Ureter (tissue), 1 donor: ENCODE data around the gene TUB. TPM values are rescaled to one million over a fixed set of nuclear protein-coding genes. Genes with fewer than 3 reads are reported as not detected.
A peak's percentile ranks its signal among the peaks of the same experiment; 100 is the strongest.

Experiments
- DNase-seq: peaks from one replicate; pipeline ENCODE4 v3.0.0-alpha.2; 2020; ENCODE audit warnings: low spot score
- total RNA-seq: library from RNA; stranded (reverse); gene quantifications from one replicate; pipeline ENCODE4 v1.2.4, GENCODE V29; 2023
- donor health status: DM: yes; HTN: yes; CAD: no.

The TUB gene
- total RNA-seq, 1 donor from 2014 or later, result 10.6 TPM

DNA sequence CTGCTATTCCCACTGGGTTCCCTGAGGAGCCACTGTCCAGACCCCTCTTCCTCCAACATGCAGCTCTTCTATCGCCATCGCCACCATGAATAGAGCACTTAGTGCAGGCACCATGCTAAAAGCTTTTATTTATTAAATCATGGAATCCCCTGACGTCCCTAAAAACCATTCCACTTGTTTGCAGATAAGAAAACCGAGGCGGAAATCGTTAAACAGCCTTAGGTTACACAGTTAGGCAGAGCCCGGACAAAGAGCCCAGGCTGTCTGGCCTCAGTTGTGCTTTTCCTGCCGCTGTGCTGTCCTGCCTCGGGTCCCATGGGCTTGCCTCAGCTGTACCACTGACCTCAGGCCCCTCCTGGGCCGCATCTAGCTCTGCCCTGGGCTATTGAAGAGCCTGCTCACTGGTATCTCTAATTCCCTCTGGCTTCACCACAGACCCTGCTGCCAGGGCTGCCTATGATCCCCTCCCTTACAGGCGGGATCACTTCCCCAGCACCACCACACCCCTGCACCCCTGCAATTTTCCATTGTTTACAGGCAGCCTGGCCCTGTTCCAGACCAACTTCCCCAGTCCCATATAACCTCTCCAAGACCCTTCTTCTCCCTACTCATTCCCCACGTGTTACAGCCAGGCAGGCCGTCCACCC is 13.0 kb upstream of the TUB start:
- peak; percentile 39 for DNase-seq

DNA sequence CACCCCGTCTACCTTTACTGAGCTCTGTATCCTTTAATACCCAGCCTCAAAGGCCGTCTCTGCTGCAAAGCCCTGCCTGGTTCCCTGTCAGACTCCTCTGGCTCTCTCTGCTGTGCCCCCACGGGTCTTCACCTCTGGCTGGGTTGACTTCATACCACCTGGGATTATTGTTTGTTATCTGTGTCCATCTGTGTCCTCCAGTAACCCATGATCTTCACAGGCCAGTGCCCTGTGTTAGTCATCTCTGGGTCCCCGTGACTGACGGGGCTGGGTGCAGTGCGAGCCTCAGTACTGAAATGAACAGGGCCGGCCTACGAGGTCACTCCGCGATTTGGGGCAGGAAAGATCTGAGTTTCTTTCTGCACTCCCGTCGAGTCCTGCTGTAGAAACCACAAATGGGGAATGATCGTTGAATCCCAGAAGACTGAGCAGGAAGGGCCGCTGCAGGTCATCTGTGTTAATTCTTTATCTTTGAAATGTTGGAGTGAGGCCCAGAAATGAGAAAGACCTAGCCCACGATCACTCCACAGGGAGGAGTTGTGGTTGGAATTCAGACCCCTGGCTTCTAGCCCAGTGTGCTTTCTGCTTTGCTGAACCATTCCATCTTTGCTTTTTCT is 12.3 kb upstream of the TUB start:
- peak; percentile 63 for DNase-seq

- no peak for DNase-seq
Observed at GRCh38 chr11:8069771-8070170, 11.2 kb upstream of the TUB start.

DNA sequence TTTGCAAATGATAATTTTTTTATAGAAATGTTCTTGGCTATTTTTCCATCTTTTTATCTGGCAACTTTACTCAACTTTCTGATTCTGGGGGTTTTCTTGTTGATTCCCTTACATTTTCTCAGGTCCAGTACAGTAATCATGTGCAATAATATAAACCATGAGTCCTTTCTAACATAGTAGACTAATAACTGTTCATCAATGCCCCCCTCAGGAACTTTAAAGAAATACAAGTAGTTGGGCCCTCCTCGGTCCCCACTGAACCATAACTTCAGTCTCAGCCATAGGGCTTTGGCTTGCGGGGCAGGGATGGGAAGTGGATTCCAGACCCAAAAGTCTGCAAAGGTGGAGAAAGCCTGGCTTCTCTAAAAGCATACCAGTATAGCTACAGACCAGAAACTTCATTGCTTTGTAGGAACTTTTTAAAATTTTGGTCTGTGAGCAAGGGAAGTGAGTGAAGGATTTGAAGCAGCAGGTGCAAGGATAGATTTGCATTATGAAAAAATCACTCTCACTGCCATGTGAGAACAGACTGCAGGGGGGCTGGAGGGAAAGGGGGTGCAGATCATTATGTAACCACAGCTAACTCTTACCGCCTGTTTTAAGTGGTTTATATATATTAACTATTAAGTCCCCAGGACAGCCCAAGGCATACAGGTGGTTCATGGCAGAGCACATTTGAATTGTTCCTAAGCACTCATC is 10.4 kb upstream of the TUB start:
- DNase-seq, result no peak

- no peak for DNase-seq
Observed at GRCh38 chr11:8071616-8072581, 9.1 kb upstream of the TUB start.

DNA sequence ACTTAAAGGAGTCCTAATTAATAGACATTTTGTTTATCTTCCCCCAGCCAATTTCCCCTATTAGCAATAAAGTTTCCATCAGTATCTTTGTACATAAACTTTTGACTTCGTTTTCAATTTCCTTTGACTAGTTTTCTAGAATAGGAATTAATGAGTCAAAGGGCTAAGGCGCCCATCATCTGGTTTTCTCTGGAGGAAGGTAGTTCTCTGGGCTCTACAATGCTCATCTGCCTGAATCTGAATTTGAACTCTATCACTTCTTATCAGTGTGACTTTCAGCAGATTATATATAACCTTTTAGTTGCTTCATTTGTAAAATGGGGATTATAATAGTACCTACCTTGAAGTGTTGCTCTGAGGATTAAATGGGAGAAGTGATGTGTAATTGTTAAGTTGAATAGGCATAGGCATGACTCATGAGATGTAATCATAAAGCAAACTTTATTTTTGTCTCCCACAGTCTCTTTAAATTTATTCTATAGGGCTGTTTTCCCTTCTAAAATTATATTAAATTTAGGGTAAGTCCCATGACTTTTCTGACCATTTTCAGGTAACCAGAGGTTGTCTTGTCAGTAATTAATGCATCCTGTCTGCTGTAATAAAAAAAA is 5.8 kb upstream of the TUB start:
- DNase-seq, result no peak

DNA sequence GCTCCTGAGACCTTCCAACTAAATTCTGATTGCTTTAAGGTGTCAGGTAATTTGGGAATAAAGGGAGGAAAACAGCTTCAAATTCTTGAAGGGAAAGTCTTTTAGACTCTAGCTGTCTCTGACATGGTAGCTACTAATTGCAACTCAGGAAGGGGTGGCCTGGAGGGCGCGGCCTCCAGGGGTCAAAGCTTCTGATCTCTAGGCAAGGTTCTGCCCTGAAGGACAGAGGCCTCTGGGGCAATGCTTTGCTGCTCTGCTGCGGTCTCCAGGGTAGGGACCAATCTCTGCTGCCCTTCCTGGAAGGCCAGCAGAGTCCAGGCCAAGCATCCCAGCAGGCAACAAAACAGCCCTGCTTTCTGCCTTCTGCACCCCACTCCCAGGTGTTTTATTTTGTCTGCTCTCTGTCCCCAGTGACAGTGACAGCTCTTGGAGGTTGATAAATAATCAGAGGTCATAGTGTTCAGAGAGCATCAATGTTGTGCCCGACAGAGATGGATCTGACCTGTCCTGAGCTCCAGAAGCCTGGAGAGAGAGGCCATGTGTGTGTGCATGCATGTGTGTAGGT is 1.8 kb upstream of the TUB start:
- DNase-seq, result no peak

GRCh38 chr11:8080069-8080670 is 841 bp upstream of the TUB start:
- no peak for DNase-seq

DNA sequence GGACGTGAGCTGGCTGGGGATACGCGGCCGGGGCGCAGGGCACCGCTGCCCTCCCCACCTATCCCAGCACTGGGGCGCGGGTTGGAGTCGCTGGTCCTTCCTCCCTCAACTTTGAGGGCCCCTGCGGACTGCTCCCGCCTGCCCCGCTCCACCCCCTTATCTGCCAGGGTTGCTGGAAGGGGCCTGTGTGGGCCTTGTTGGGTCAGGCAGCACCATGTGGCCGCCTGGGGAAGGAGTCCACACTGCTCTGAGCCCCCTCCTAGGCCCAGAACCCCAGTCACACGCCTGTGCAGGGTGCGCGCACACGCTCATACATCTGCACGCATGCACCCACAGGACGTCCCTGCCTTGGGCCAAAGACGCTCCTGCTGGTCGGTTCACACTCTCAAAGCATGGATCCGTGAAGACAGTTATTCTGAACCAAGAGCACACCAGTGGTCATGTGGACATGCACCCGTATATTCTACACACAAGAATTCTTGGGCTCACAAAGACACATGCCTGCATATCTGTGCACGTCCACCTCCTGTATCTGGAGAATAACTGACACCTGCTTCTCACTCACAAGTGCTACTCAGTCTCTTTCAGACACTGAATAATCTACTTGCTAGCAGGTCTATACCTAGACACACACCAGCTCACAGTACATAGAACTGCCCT is 710 bp downstream of the TUB start:
- DNase-seq, result no peak

DNA sequence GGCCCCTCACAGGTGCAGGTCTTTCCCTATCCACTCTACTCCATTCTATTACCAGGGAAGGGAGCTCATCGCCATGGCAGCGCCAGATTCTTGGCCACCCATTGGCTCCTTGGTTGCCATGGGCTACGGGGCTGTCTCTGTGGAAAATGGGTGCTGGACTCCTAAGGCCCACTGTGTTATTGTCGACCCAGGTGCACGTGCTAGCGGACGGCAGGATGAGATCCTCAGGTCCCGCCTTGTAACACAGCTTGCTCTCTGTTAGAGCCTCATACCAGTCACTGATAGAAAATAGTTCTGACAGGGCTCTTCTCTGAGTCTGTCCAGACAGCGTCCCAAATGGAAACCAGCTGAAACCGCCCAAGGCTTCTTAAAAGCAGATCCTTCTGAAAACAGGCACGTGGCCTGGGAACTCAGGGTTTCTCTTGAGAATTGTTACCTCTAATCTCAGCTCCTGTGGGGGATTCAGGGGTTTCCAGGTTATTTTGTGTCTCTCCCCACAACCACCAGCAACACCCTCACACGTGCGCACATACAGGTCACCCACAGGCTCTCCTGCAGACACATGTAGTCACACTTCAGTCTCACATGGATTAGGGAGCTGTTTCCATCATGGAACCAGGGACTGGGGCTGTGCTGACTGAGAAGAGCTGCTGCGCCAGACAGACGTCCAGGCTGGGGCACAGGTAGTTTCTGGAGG is 1.5 kb downstream of the TUB start:
- no peak for DNase-seq

DNA sequence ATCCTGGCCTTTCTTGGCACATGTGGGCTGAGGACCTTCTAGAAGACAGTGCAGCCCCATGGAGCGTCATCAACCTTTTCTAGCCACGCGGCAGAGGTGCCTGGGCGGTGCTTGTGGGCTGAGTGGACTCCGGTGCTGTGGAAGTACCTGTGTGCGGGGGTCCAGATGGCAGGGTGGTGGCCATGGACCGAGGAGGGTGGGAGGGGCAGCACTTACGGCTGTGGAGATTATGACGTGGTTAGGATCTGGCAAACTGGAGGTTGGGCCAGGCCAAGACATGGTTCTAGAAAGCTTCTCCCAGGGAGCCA is 2.0 kb downstream of the TUB start:
- DNase-seq, result no peak

- no peak for DNase-seq
Observed at GRCh38 chr11:8083871-8084281, 2.9 kb downstream of the TUB start.

GRCh38 chr11:8084352-8084751 is 3.3 kb downstream of the TUB start:
- no peak for DNase-seq

- DNase-seq, result no peak
Observed at GRCh38 chr11:8085011-8085645, 4.1 kb downstream of the TUB start.

- no peak for DNase-seq
Observed at GRCh38 chr11:8086001-8086479, 5.0 kb downstream of the TUB start.

DNA sequence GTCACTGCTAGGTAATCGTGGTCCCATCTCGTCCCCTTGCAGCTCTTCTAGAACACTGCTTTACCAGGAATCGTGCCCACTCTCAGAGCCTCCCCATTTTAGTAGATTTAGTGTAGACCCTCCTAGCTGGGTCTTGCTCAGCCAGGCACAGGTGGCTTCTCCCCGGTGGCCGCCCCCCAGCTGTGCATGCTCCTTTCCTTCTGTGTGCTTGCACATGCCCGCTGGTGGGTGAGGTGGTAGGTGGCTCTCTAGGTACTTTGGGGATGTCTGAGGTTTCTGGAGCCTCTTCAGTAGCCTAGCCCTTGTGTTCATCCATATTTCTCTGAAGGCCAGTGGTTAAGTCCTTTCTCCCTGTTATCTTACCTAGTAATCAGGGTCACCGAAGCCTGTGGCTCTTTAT is 5.6 kb downstream of the TUB start:
- DNase-seq, result no peak

- DNase-seq, result no peak
Observed at GRCh38 chr11:8087185-8087584, 6.2 kb downstream of the TUB start.

GRCh38 chr11:8087756-8088155 is 6.7 kb downstream of the TUB start:
- DNase-seq, result no peak

DNA sequence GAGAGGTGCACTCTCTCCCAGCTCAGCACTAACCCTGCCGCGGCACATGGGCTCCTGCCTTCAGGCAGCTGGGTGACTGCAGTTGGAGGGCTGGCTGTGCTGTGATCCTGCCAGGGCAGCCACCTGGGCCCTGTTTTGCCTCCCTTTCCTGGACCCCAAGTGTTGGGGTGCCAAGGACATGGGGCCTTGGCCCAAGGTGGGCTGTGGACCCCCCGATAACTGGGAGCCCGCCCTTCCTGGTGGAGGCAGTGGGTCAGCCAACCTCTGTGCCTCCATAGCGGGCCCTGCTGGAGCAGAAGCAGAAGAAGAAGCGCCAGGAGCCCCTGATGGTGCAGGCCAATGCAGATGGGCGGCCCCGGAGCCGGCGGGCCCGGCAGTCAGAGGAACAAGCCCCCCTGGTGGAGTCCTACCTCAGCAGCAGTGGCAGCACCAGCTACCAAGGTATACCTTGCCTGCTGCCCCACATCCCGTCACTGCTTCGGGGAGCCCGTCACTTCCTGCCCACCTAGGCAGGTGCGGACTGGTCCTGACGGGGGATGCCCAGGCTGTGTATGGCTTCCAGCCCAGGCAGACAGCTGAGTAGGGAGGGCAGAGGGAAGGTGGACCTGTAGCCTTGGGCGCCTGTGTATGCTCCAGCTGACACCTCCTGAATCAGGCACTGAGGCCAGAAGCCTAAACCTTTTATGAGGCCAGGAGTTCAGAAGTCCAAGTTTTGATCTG is 8.9 kb downstream of the TUB start:
- DNase-seq, result no peak
